Stomach (tissue), 9 donors: Measurements from ENCODE around the gene MFSD6L. TPM values are rescaled to one million over a fixed set of nuclear protein-coding genes. Genes with fewer than 3 reads are reported as not detected.

Source experiments
- DNase-seq, 2 donors: peaks; one replicate each; pipeline versions ENCODE4 v3.0.0 to v3.0.0-alpha.2; 2013 to 2019
- H3K27ac ChIP-seq, 5 donors: fragments of 200-600 bp in 4 of 5; sonication (generic) in 4 of 5; one replicate each; pipeline ENCODE4 v1.5.1; 2013 to 2019; ENCODE audit warnings: mild to moderate bottlenecking in 1 of 5, moderate library complexity in 1 of 5
- H3K27me3 ChIP-seq, 3 donors: fragments of 200-600 bp; sonication (generic); one replicate each; pipeline ENCODE4 v1.5.1; 2017 to 2019; ENCODE audit warnings: mixed run types in 1 of 3
- H3K36me3 ChIP-seq, 4 donors: fragments of 200-600 bp; sonication (generic); 1 replicate in 3 of 4; 2 replicates in 1 of 4; pipeline ENCODE4 v1.5.1; 2016 to 2019
- H3K4me1 ChIP-seq, 4 donors: fragments of 200-600 bp; sonication (generic); one replicate each; pipeline ENCODE4 v1.5.1; 2016 to 2019
- H3K4me3 ChIP-seq, 4 donors: fragments of 200-600 bp; sonication (generic) in 3 of 4; one replicate each; pipeline ENCODE4 v1.5.1; 2016 to 2019; ENCODE audit warnings: mild to moderate bottlenecking in 1 of 4
- H3K9me3 ChIP-seq, 4 donors: fragments of 200-600 bp; sonication (generic); one replicate each; pipeline ENCODE4 v1.5.1; 2016 to 2019
- CTCF ChIP-seq, 7 experiments: fragments of 450-650 bp in 4 of 7; fragments of 200-600 bp in 3 of 7; sonication (generic) in 3 of 7; IDR thresholded peaks; one replicate each; pipeline ENCODE4 v1.5.1; 2016 to 2019; ENCODE audit warnings: antibody characterized with exemption in 7 of 7, control low read depth in 2 of 7, mild to moderate bottlenecking in 1 of 7
- EP300 ChIP-seq: sonication (generic); formaldehyde crosslinking; IDR thresholded peaks from one replicate; pipeline ENCODE4 v1.6.1; 2017; ENCODE audit warnings: antibody characterized with exemption
- POLR2A ChIP-seq, 4 donors: fragments of 450-650 bp; IDR thresholded peaks; one replicate each; pipeline ENCODE4 v1.6.1; 2016; ENCODE audit warnings: antibody characterized with exemption in 4 of 4, control low read depth in 2 of 4, mild to moderate bottlenecking in 1 of 4, moderate library complexity in 1 of 4
- POLR2AphosphoS5 ChIP-seq, 3 donors: sonication (generic); formaldehyde crosslinking; IDR thresholded peaks; one replicate each; pipeline ENCODE4 v1.6.1; 2016; ENCODE audit warnings: antibody characterized with exemption in 3 of 3
- WGBS, 5 donors: extraction: QIAGEN DNeasy Blood & Tissue Kit in 3 of 5; methylation state at CpG; one replicate each; pipeline versions ENCODE4 v1.1.5 to v1.1.7; 2013 to 2018; 5-methylcytosine and 5-hydroxymethylcytosine counted together
- intact Hi-C: fragments of 100-400 bp; cut with DNase I; formaldehyde crosslinking; loops from one replicate; pipeline ENCODE4 v1.15.1; 2023; ENCODE audit warnings: low total_unique reads
- polyA plus RNA-seq, 3 donors: library from polyadenylated mRNA; stranded (reverse); fragments of 200-250 nt; gene quantifications; one replicate each; pipeline ENCODE4 v1.2.3, GENCODE V29; 2013
- total RNA-seq, 5 donors: library from RNA; depleted of rRNA; stranded (reverse); fragments of >200 nt; gene quantifications; one replicate each; pipeline versions ENCODE4 v1.1.0 to v1.2.3, GENCODE V29; 2014 to 2016
- donor health status: healthy with polysubstance abuse.
- donor health status: Bipolar disorder and iron deficiency.
- donor health status: healthy.

The MFSD6L gene
- total and polyA plus RNA-seq, 8 donors: 0.76 to 22.6 (median 4.5) TPM; not detected in 2

GRCh38 chr17:8785547-8786413, 13.4 kb downstream of the MFSD6L start:
- intact Hi-C loops: no loop called here
- no peak overlapping the region for H3K27ac ChIP-seq

GRCh38 chr17:8782176-8782575, 17.0 kb downstream of the MFSD6L start:
- Histone ChIP-seq H3K4me3 (no peak overlapping the region), H3K27me3 (no peaks in the 10 kb centered on the region), H3K9me3 (no peaks in the 10 kb centered on the region), H3K27ac (no peak overlapping the region), H3K4me1 (peaks cover 0 to 7% (median 0%) of the 10 kb centered on the region in 4 donors), H3K36me3 (no peaks in the 10 kb centered on the region)
- WGBS, 5 donors: 74 to 81% (median 76%) methylated on average over 1 of the region's 1 CpG
- no peak for TF ChIP-seq EP300
- no peak for TF ChIP-seq CTCF (IDR thresholded peaks at IDR 0.05)
- no peak for TF ChIP-seq POLR2AphosphoS5 (IDR thresholded peaks at IDR 0.05)
- TF ChIP-seq POLR2A (IDR thresholded peaks at IDR 0.05): no peak
- intact Hi-C loops: no loop called here
- no peak for DNase-seq

More at GRCh38 chr17:8785547-8786413, 13.4 kb downstream of the MFSD6L start:
- 27 to 30% (median 27%) methylated on average over 18 to 19 of the region's 19 CpGs for WGBS, 5 donors
- Histone ChIP-seq H3K4me1 (peaks cover 0 to 17% (median 10%) of the 10 kb centered on the region in 4 donors), H3K4me3 (no peak overlapping the region), H3K36me3 (no peaks in the 10 kb centered on the region), H3K27me3 (no peaks in the 10 kb centered on the region), H3K9me3 (no peaks in the 10 kb centered on the region)
- TF ChIP-seq POLR2A (IDR thresholded peaks at IDR 0.05) (no peak), CTCF (IDR thresholded peaks at IDR 0.05) (peak in 5 of 7 experiments; percentile 65 to 82 (median 78))
- peak; percentile 79 to 88 for DNase-seq

DNA sequence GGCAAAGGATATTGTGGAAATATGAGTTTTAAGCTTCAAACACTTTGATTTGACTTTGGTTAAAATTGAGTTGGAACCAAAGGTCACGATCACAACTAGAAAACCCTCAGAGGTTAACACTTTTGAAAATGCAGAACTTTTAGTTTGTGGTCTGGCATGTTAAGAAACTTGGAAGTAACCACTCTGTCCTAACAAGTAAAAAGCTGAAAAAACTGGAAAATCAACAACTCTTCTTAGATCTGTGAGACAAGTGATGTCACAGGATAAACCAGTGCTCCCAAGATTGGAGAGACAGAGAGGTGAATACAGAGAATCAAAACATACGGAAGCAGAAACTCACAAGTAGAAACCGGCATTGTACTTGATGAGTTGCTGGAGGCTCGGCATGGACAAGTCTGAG, 17.4 kb downstream of the MFSD6L start:
- H3K4me1 ChIP-seq: peaks cover 0 to 7% (median 0%) of the 10 kb centered on the region in 4 donors
- H3K4me3 ChIP-seq: no peak overlapping the region
- no peaks in the 10 kb centered on the region for H3K27me3 ChIP-seq
- WGBS, 5 donors: 85 to 94% (median 89%) methylated on average over 4 of the region's 4 CpGs
- intact Hi-C loops: no loop called here
- no peak for TF ChIP-seq EP300
- no peak for TF ChIP-seq POLR2A (IDR thresholded peaks at IDR 0.05)
- TF ChIP-seq CTCF (IDR thresholded peaks at IDR 0.05): no peak
- no peak for TF ChIP-seq POLR2AphosphoS5 (IDR thresholded peaks at IDR 0.05)
- no peaks in the 10 kb centered on the region for H3K9me3 ChIP-seq
- no peaks in the 10 kb centered on the region for H3K36me3 ChIP-seq
- DNase-seq: no peak
- H3K27ac ChIP-seq: no peak overlapping the region

GRCh38 chr17:8776881-8777280, 22.3 kb downstream of the MFSD6L start:
- intact Hi-C loops: no loop called here
- no peaks in the 10 kb centered on the region for H3K4me1 ChIP-seq
- no peak overlapping the region for H3K27ac ChIP-seq
- H3K4me3 ChIP-seq: no peak overlapping the region
- H3K9me3 ChIP-seq: no peaks in the 10 kb centered on the region
- TF ChIP-seq POLR2AphosphoS5 (IDR thresholded peaks at IDR 0.05) (no peak), EP300 (no peak), CTCF (IDR thresholded peaks at IDR 0.05) (no peak), POLR2A (IDR thresholded peaks at IDR 0.05) (no peak)
- WGBS, 5 donors: 70 to 83% (median 77%) methylated on average over 1 of the region's 1 CpG
- H3K36me3 ChIP-seq: no peaks in the 10 kb centered on the region
- DNase-seq: no peak
- H3K27me3 ChIP-seq: peaks cover 0 to 19% (median 0%) of the 10 kb centered on the region in 3 donors
